H1 (cell line): ENCODE data around the gene UBQLN3.

Experiments
- JUN ChIP-seq: IDR thresholded peaks from 2 replicates; pipeline ENCODE4 v1.6.1; 2011; ENCODE audit warnings: low read depth, mild to moderate bottlenecking, improper control_type of control experiment, low read length
- MAX ChIP-seq: IDR thresholded peaks from 2 replicates; pipeline ENCODE4 v1.6.1; 2012; ENCODE audit warnings: inconsistent platforms
- RBBP5 ChIP-seq: IDR thresholded peaks from 2 replicates; pipeline ENCODE4 v1.7.1; 2012; ENCODE audit warnings: low read depth, mild to moderate bottlenecking, inconsistent platforms, low read length, moderate library complexity, borderline replicate concordance
- SIRT6 ChIP-seq: IDR thresholded peaks from one replicate; pipeline ENCODE4 v1.7.1; 2012; ENCODE audit warnings: low read length, inconsistent platforms
- USF2 ChIP-seq: IDR thresholded peaks from 2 replicates; pipeline ENCODE4 v1.6.1; 2011; ENCODE audit warnings: low read length, improper control_type of control experiment

GRCh38 chr11:5488798-5489399, 20.9 kb downstream of the UBQLN3 start:
- TF ChIP-seq SIRT6 = no peak
- TF ChIP-seq RBBP5 = no peak
- no peak for TF ChIP-seq JUN
- TF ChIP-seq MAX = no peak
- no peak for TF ChIP-seq USF2
